GM21367 (cell line): ENCODE measurements around the gene KITLG.
"Not testable (repeated sequence)": the region's sequence is repeated elsewhere in the genome, so short reads cannot be mapped to it uniquely, and the experiment has no call there.

Experiments used
- ATAC-seq: cut with Tn5 transposase; IDR thresholded peaks from one replicate; pipeline ENCODE4 v1.9.1; 2021; ENCODE audit not compliant: unreplicated experiment

KITLG gene

DNA sequence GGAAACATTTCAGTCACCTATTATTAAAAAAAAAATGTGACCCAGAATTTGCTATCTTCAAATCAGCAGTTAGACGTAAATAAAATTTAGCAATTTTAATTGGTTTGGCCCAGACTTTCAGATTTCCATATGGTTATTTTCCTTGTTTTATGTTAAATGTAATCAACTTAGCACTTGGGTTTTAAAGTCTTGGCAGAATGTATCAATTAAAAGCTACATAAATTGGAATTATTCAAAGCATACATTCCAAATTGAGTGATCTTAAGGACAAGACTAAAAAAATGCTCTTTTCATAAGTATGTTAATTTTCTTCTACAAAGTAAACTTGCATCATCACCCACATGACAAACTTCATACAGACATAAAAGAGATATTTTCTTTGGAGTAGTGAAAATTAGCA lies 3.4 kb downstream of the KITLG start:
- ATAC-seq: no peak

DNA sequence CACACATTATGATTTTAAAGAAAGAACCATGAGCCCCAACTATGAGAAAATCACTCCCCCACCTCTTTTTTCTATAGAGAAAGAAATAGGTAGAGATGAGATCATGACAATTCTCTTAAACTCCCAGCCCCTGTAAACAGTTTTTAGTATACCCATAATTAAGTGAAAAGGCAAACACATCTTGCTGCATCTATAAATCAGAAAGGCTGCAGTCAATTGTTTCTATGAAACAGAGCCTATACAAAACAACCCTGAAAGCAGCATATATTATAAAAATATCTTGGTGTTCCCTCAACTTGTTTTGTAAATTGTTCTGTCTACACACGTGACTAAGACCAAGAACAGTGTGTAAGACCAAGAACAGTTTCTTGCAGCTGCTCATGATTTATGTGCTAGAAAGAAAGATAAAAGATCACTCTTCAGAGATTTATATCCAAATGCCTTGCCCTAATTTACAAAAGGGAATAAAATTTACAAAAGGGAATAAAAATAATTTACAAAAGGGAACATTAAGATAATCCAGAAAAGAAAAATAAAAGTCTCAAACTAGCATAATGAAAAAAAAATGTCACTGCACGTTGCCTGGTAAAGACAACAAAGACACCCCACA lies 4.8 kb downstream of the KITLG start:
- no peak for ATAC-seq

DNA sequence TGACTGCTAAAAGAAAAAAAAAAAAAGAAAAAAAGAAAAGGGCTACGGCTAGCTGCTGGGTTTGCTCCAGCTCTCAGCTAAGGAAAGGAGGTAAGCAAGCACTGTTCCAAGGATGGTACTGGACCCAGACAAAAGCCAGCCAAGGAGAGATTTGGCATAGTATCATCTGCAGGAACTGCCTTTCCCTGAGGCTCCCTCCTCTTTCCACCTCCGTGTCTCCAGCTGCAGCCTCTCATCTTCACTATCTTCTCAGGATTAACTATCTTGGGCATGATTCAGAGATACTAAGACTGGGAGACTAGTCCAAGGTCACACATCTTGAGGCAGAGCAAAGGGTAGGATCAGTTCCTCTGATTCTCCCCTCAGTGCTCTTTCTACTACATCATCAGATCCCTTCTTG lies 6.0 kb downstream of the KITLG start:
- no peak for ATAC-seq

DNA sequence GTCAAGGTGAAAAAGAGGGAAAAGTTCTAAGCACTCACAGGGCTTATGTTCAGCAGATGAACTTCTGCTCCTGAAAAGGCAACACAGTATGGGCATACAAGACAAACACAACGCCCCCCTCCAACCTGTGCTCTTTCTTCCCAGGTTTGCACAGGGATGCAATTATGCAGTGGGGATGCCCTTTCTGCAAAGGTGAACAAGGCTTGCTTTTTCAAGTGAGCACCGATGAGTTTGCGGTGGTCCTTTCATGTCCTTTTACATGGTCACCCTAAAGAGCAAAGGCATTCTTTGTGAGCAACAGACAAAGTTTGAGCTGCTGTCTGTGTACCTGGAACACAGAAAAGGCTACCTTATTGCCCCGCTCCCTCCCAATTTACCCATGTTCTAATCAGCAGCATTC lies 6.7 kb downstream of the KITLG start:
- no peak for ATAC-seq

DNA sequence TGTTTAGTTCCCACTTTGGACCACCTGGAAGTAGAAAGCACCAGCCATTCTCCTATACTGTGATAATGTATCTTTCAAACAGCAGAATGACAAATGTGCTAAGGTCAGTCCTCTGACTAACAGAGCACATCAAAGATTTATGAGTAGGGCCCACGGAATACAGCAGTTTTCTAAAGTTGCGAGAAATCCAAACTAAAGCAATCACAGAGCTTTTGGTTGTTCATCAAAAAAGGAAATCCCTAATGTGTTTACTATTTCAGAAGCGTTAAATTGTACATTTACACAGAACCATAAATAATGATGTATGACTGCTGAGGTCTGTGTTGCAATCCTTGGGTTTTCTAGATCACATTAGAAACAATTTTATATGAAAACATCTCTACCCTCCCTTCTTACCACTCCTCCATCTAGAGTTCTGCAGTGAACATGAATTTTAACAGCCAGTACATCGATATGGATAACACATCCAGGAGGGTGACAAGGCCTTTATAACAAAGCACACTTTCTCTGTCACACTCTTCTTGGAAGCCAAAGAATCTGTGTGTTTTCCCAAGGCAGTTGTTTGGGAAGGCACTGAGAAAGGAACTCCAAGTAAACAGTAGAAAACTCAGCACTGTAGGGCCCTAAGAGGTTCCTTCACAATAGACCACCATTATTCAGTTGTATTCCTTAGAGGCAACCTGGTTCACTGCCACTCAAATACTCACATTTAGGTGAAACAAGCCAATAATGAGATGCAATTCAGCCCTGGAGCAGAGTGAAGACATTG lies 7.3 kb downstream of the KITLG start:
- no peak for ATAC-seq

DNA sequence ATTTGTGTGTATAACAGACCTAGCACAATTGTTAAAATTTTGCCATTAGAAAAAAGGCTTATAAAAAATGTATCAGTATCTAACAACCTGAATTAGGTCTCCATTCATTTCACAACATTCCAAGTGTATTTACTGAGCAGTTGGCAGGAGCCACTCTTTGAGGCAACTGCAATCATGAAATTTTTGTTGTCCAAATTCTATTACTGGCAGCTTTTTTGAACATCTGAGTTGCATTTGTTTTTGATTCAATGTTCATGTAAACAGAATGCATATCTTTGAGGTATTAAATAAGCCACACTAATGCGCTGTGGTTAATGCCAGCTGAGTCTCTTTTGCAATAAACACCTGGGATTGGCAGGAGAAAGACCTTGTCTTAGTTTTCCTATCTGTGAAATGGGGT lies 8.7 kb downstream of the KITLG start:
- ATAC-seq: no peak

DNA sequence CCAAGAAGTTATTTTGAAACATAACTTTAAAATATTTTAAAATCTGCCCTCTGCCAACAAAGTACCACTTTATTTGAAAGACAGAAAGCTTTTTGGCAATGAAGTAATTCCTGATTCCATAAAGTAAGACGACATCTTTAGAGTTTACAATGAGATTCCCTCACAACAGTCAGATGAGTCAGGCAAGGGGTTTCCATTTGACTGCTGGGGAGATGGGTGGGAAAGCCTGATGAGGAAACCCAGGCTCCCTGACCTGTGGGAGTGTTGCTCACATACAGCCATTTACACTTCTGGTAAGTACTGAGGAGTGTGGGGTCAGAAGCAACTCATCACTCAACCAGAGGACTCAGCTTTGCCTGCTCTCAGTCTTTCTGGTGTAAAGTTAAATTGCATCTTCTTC lies 10.2 kb downstream of the KITLG start:
- ATAC-seq: no peak

DNA sequence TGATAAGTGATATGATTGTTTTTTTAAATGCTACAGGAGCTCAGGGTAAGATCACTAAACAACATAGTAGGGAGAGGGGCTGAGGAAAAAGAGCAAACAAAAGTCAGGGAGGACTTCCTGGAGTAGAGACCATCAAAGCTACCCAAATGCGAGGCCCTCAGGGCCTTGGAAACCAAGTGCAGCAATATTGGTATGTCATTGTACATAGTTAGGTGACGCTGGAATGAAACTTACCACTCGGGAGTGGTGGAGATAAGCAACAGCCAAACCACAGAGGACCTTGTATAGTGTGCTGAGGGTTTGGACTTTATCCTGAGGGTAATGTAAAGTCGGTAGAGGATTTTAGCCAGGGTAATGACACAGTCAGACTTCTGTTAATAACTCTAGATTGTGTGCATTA lies 13.8 kb downstream of the KITLG start:
- ATAC-seq: no peak

DNA sequence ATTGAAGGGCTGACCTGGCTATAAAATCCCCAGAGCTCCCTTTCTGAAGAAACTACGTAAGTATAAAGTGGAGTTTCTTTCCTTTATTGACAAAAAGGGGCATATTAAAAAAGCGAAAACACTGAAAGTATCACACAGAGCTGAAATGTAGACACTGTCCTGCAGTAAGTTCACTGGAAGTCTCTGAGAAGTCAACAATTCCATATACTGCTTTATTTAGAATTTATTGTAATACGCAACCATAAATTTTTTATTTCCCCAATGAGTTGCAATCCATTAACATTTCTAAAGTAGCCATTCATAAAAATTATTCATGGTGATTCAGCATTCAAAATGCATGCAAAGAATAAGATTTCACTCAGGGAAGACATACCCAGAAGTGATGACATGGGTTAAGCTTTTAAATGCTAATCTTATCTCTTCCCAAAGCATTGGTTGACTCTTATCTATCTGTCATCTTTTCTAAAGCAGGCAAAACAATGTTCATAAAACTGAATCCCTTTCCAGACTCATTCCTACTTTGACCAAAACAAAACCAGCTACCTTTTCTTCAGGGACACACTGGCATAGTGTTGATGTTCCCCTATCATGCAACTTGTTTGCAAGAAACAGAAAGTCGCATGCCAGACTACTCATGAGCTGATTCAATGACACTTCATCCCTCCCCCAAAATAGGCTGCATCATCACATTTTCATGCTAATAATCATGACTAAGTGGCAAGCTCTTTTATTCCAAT lies 17.3 kb downstream of the KITLG start:
- ATAC-seq: no peak

DNA sequence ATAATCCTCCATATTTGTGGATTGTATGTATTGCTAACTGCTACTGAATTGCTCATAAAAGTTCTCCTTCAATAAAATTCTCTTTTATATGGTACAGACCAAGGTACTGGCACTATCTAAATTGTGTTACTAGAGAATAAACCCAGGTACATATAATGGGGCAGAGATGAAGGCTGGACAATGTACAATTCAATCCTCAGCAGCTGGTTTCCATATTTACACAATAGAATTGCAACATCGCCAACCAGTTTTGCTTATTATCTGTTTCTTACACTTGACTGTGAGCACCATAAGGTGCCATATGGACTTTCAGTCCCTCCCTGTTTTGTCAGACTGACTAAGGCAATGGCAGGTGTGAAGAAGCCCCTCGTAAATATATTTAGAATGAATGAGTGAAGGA lies 18.1 kb downstream of the KITLG start:
- ATAC-seq: no peak

DNA sequence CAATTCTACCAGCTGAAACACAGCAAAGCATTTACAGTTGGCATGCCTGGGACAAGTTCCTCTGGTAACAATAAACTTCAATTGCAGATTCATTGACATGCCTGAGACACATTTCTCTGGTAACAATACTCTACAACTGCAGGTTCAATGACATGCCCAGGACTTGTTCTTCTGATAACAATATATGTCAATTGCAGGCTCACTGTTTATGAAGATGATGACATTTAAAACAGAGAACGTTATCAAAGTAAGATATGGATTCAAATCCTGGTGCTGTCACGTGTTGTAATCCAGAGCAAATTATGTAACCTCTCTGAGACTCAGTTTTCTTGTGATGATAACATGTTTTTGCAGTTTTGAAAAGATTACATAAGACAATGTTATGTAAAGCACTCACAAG lies 20.5 kb downstream of the KITLG start:
- no peak for ATAC-seq

DNA sequence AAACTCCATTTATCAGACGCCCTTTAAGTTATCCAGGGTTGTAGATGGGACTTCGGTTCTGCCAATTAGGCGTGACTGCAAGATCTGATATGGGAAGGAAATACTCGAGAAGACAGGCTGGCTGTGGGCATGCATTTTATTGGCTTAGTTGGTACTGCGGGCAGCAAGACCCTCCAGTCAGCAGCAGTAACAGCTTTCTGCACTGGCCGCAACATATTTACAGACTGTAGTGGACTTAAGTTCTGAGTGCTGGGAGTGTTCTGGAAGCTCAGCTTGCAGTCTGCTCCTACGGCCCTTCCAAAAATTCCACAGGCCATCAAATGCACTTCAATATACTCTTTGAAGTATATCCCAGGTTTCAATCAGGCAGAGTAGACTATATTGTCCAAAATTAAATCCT lies 21.1 kb downstream of the KITLG start:
- ATAC-seq: no peak

DNA sequence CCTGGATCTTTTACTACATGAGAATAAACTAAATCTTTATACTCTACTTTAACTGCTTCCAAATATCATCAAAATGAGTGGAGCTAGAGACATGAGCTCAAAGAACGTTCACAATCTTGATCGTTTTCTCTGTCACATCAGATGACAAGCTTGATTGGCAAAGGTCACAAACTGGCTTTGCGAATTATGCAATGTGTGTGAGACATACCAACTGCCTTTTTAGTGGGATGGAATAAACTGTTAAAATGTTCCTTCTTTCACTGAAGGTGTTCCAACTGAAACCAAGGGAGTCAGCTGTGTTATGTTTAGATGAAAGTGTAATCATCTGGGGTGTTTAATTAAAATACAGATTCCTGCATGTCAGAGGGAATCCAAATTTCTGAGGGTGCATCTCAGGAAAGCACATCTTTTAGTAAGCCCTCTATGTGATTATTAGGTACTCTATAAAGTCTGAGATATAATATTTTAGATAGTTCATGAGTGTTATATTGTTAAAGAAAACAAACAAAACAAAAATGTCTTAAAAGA lies 21.9 kb downstream of the KITLG start:
- no peak for ATAC-seq

DNA sequence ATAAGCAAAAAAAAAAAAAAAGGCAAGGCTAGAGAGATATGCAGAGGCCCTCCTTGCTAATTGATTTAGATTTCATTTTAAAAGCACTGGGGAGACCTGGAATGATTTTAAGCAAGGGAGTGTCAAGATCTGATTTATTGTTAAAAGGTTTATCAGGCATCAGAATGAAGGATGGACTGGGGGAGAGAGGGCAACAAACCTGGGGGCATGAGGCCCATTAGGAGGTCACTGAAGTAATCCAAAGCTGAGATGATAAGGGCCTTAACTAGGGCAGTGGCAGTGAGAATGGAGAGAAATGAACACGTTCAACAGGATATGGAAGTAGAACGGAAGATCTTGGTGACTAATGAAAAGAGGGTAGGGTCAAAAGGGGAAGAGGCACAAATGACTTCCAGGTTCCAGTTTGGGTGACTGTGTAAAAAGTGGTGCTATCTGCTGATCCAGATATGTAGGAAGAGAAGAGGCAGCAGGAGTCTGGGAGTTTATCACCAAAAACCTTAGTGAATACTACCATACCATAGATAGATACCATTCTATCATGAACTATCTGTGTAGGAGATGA lies 24.0 kb downstream of the KITLG start:
- ATAC-seq: no peak

DNA sequence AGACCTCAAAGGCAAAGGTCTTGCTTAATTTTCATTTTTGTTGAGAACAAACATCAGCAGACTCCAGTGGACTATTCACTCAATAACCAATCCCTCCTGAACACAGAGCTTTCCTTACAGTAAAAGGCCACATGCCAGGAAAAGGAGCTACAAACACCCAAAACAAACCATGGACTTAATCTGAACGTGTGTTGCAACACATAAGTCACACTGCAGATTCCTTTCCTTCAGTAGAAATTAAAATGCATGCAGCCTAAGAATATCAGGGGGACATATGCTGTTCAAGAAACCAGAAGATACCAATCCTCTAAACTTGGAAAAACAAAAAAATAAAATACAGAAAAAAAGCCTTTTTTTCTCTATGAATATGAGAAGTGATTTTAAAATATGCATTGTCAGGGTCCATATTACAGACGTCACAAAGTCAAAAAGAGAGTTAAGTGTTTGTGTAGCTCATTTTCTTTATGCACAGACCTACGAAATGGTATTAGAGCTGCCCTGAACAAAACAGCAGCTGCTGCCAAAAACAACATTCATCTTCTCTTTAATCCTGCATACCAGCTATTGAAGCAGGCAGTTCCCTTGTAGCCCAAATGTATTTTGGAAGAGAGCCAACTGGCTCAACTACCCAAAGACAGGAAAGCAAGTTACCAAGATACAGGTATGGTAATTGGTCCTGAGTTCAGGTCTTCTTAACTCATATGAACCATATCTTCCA lies 26.2 kb downstream of the KITLG start:
- no peak for ATAC-seq

DNA sequence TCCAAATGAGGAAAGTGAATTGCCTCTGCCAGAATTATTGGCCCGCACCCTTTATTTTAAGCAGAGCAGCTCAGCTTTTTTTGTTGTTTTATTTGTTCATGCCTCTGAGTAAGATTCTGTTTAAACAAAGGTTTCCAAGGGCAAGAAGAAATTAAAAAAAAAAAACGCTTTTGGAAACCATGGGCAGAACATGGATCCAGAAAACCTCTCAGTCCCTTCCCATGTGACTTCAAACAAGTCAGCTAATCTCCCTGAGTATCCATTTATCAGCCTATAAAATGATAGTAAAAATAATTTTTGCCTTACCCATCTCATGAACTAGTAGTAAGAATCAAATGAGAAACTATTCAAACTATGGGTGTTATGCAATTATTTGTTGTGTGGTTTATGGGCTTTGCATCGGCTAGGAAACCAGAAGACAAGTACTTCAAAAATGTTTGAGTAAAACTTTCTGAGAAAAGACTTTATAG lies 27.6 kb downstream of the KITLG start:
- ATAC-seq: no peak

DNA sequence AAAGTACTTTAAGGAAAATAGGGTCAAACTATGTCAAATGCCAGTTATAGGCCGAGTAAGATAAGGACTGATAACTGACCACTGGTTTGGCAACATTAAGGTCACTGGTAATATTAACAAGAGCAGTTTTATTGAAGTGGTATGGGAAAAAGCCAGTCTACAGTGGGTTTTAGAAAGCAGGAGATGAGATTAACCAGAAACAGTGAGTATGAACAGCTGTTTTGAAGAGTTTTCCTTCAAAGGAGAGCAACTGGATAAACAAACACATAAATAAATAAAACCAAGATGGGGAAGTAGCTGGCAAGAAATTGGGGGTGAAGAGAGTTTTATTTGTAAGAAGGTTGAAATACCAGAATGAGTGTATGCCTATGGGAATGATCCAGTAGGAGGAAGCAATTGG lies 30.3 kb downstream of the KITLG start:
- ATAC-seq: no peak

DNA sequence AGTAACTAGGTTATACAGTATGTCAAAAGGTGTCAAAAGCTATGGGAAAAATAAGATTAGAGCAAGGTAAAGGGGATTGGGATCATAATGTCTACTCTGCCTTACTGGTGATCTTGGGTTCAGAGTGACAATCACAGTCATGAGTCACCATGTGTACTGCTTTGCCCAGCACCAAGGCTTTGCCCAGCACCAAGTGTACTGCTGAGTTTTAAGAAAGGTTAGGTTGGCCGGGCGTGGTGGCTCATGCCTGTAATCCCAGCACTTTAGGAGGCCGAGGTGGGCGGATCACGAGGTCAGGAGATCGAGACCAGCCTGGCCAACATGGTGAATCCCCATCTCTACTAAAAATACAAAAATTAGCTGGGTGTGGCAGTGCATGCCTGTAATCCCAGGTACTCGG lies 32.3 kb downstream of the KITLG start:
- ATAC-seq: not testable (repeated sequence)

DNA sequence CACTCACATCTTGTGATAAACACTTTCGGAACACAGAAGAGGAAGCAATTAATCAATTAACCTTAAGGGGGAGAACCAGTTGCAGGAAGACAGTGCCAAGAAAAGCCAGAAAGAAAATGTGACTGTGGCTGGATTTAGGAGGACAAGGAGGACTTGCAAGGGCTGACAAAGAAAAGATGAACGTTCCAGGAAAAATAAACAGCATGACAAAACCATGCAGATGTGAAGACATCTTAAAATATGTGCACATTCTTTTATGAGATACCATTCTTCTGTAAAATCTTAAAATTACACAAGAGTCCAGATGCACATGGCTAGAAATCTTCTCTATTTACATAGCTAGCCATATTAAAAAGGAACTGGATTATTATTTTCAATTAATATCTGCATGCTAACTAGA lies 33.4 kb downstream of the KITLG start:
- no peak for ATAC-seq

DNA sequence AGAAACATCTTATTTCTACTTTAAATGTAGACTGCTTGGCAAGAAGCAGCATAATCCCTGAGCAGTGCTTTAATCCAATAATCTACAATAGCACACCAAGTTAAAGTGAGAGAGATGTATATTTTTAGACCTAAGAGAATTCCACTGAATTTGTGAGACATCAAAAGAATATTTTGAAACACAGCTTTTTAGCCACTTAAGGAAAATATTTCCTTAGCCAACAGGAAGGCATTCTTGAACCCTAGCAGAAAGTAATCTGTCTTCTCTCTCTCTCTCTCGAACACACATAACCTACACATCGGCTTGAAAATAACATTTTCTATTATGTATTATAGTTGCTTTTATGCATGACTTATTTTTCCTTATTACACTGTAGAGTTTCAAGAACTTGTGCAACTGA lies 34.0 kb downstream of the KITLG start:
- no peak for ATAC-seq
